ENCODE measurements around the gene CRADD.

The CRADD gene

DNA sequence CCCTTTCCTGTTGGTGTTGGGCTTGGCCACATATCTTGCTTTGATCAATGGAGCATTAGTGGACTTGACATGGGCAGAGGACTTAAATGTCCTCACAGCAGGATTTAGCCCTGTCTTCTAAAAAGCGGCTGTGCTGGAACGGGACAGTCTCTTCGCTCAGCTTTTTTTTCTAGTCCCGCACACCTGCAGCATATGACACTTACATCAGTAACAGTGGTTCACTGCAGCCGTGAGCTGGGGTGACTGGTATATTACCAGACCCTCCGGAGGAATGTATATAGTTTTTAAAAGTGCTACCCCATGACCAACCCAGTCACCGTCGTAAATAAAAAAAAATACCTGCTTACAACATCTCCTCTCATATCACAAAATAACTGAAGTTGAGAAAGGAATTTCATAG lies 164.5 kb downstream of the CRADD start (continued):
- no peak for TF ChIP-seq TSHZ1 (tag by site-specific recombination; IDR thresholded peaks at IDR 0.05; ENCODE audit: borderline replicate concordance)
- TF ChIP-seq, protein P1, sequence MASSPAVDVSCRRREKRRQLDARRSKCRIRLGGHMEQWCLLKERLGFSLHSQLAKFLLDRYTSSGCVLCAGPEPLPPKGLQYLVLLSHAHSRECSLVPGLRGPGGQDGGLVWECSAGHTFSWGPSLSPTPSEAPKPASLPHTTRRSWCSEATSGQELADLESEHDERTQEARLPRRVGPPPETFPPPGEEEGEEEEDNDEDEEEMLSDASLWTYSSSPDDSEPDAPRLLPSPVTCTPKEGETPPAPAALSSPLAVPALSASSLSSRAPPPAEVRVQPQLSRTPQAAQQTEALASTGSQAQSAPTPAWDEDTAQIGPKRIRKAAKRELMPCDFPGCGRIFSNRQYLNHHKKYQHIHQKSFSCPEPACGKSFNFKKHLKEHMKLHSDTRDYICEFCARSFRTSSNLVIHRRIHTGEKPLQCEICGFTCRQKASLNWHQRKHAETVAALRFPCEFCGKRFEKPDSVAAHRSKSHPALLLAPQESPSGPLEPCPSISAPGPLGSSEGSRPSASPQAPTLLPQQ (tag by site-specific recombination; IDR thresholded peaks at IDR 0.05): no peak
- TF ChIP-seq ZNF677 (tag by site-specific recombination; IDR thresholded peaks at IDR 0.05): no peak
- TF ChIP-seq, protein P2, sequence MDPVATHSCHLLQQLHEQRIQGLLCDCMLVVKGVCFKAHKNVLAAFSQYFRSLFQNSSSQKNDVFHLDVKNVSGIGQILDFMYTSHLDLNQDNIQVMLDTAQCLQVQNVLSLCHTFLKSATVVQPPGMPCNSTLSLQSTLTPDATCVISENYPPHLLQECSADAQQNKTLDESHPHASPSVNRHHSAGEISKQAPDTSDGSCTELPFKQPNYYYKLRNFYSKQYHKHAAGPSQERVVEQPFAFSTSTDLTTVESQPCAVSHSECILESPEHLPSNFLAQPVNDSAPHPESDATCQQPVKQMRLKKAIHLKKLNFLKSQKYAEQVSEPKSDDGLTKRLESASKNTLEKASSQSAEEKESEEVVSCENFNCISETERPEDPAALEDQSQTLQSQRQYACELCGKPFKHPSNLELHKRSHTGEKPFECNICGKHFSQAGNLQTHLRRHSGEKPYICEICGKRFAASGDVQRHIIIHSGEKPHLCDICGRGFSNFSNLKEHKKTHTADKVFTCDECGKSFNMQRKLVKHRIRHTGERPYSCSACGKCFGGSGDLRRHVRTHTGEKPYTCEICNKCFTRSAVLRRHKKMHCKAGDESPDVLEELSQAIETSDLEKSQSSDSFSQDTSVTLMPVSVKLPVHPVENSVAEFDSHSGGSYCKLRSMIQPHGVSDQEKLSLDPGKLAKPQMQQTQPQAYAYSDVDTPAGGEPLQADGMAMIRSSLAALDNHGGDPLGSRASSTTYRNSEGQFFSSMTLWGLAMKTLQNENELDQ (tag by site-specific recombination; IDR thresholded peaks at IDR 0.05; ENCODE audit: low read depth): no peak
- TF ChIP-seq SCRT2 (tag by site-specific recombination; IDR thresholded peaks at IDR 0.05): no peak

GRCh38 chr12:93844164-93844784 lies 167.1 kb downstream of the CRADD start:
- CTCF ChIA-PET: interaction anchor here (0.6 kb wide), 1 partner anchor 275 kb away, joined by 3 read pairs; no protein-coding TSS in a partner anchor
- Histone ChIP-seq H3K36me3 (ENCODE audit: control insufficient read depth in 2 of 2, insufficient read depth in 1 of 2, low read length in 2 of 2) (no peaks in the 10 kb centered on the region), H3K27ac (ENCODE audit: extremely low read depth, low read depth, low read length) (no peak overlapping the region), H3K4me3 (ENCODE audit: low read depth, low read length) (no peak overlapping the region), H3K4me1 (ENCODE audit: control insufficient read depth, insufficient read depth, low read length) (no peaks in the 10 kb centered on the region), H3K9me3 (ENCODE audit: control insufficient read depth, insufficient read depth, low read depth, low read length) (no peaks in the 10 kb centered on the region)
- TF ChIP-seq SP3 (tag by site-specific recombination; IDR thresholded peaks at IDR 0.05) (no peak), ZNF23 (tag by site-specific recombination; IDR thresholded peaks at IDR 0.05; ENCODE audit: borderline replicate concordance) (no peak), ZNF335 (tag by site-specific recombination; conservative IDR thresholded peaks at IDR 0.05) (no peak), EGR2 (tag by site-specific recombination; IDR thresholded peaks at IDR 0.05; ENCODE audit: low read depth) (no peak), KLF10 (tag by site-specific recombination; IDR thresholded peaks at IDR 0.05) (no peak), ZNF473 (tag by site-specific recombination; IDR thresholded peaks at IDR 0.05) (no peak), ZNF585B (tag by site-specific recombination; IDR thresholded peaks at IDR 0.05) (no peak), ZNF155 (tag by site-specific recombination; IDR thresholded peaks at IDR 0.05) (no peak), ZNF174 (tag by site-specific recombination; IDR thresholded peaks at IDR 0.05) (no peak), ZBTB48 (tag by site-specific recombination; IDR thresholded peaks at IDR 0.05) (no peak), ZNF704 (tag by site-specific recombination; IDR thresholded peaks at IDR 0.05) (no peak), KLF8 (tag by site-specific recombination; IDR thresholded peaks at IDR 0.05) (no peak), ZNF138 (tag by site-specific recombination; IDR thresholded peaks at IDR 0.05; ENCODE audit: borderline replicate concordance) (no peak), ZNF621 (tag by site-specific recombination; IDR thresholded peaks at IDR 0.05) (no peak), PBX3 (CRISPR knock-in tag; IDR thresholded peaks at IDR 0.05) (no peak), SP2 (tag by site-specific recombination; IDR thresholded peaks at IDR 0.05) (no peak), ZNF184 (tag by site-specific recombination; IDR thresholded peaks at IDR 0.05) (no peak), ZNF211 (tag by site-specific recombination; IDR thresholded peaks at IDR 0.05; ENCODE audit: low read depth) (no peak)
- TF ChIP-seq, protein P3, sequence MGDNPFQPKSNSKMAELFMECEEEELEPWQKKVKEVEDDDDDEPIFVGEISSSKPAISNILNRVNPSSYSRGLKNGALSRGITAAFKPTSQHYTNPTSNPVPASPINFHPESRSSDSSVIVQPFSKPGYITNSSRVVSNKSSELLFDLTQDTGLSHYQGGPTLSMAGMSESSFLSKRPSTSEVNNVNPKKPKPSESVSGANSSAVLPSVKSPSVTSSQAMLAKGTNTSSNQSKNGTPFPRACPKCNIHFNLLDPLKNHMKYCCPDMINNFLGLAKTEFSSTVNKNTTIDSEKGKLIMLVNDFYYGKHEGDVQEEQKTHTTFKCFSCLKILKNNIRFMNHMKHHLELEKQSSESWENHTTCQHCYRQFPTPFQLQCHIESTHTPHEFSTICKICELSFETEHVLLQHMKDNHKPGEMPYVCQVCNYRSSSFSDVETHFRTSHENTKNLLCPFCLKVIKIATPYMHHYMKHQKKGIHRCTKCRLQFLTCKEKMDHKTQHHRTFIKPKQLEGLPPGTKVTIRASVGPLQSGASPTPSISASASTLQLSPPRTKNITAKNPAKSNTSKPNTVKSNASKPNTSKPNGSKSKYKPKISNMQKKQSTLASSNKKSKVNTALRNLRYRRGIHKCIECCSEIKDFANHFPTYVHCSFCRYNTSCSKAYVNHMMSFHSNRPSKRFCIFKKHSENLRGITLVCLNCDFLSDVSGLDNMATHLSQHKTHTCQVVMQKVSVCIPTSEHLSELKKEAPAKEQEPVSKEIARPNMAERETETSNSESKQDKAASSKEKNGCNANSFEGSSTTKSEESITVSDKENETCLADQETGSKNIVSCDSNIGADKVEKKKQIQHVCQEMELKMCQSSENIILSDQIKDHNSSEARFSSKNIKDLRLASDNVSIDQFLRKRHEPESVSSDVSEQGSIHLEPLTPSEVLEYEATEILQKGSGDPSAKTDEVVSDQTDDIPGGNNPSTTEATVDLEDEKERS (tag by site-specific recombination; IDR thresholded peaks at IDR 0.05): no peak
- POLR2A ChIA-PET: no interaction called here

Data from HEK293 (cell line).